ENCODE data around the gene PLXNB1. TPM values are rescaled to one million over a fixed set of nuclear protein-coding genes. Genes with fewer than 3 reads are reported as not detected.
"Not testable (repeated sequence)": the region's sequence is repeated elsewhere in the genome, so short reads cannot be mapped to it uniquely, and the experiment has no call there.

The PLXNB1 gene
- total RNA-seq, 3 donors from 2014 or later: 98.1 to 136 (median 127) TPM

- peak; percentile 32 for TF ChIP-seq CTCF (IDR thresholded peaks at IDR 0.05)
Measured at GRCh38 chr3:48465531-48466378, 35.9 kb upstream of the PLXNB1 start.

GRCh38 chr3:48465237-48465530 is 35.3 kb upstream of the PLXNB1 start:
- intact Hi-C loops (cut with DNase I, micrococcal nuclease): loop anchor here in 1 of 2 donors (5.0 kb wide), 1 partner anchor 82 kb away; no protein-coding TSS in a partner anchor
- ATAC-seq (peak; percentile 22), DNase-seq (no peak)
- peaks cover 40% of the 10 kb centered on the region for H3K4me1 ChIP-seq (ENCODE audit: low read depth)
- H3K4me3 ChIP-seq: no peak overlapping the region
- no peaks in the 10 kb centered on the region for H3K9me3 ChIP-seq
- TF ChIP-seq CTCF (IDR thresholded peaks at IDR 0.05): no peak
- peaks cover 4% of the 10 kb centered on the region for H3K36me3 ChIP-seq (ENCODE audit: low read depth)

More at GRCh38 chr3:48465531-48466378, 35.9 kb upstream of the PLXNB1 start:
- intact Hi-C loops (cut with DNase I, micrococcal nuclease): loop anchor here in 1 of 2 donors (5.0 kb wide), 1 partner anchor 82 kb away; no protein-coding TSS in a partner anchor
- Histone ChIP-seq H3K9me3 (no peaks in the 10 kb centered on the region), H3K4me3 (peak overlapping the region; percentile 15), H3K36me3 (ENCODE audit: low read depth) (peaks cover 4% of the 10 kb centered on the region), H3K4me1 (ENCODE audit: low read depth) (peaks cover 40% of the 10 kb centered on the region)
- peak; percentile 91 for ATAC-seq
- peak; percentile 93 to 96 (median 95) for DNase-seq

GRCh38 chr3:48464713-48465221 is 34.9 kb upstream of the PLXNB1 start:
- TF ChIP-seq CTCF (IDR thresholded peaks at IDR 0.05): no peak
- Histone ChIP-seq H3K9me3 (no peaks in the 10 kb centered on the region), H3K36me3 (ENCODE audit: low read depth) (peaks cover 4% of the 10 kb centered on the region), H3K4me3 (no peak overlapping the region), H3K4me1 (ENCODE audit: low read depth) (peaks cover 40% of the 10 kb centered on the region)
- DNase-seq (peak in 2 of 3 donors; percentile 53 to 64), ATAC-seq (no peak)
- intact Hi-C loops (cut with DNase I, micrococcal nuclease): loop anchor here (5.0 kb wide), 1 partner anchor 83 kb away; no protein-coding TSS in a partner anchor

GRCh38 chr3:48463703-48464102 is 33.8 kb upstream of the PLXNB1 start:
- intact Hi-C loops (cut with DNase I, micrococcal nuclease): loop anchor here in 1 of 2 donors (5.0 kb wide), 1 partner anchor 84 kb away; no protein-coding TSS in a partner anchor
- ATAC-seq: no peak
- TF ChIP-seq CTCF (IDR thresholded peaks at IDR 0.05): no peak
- H3K9me3 ChIP-seq: no peaks in the 10 kb centered on the region
- H3K36me3 ChIP-seq (ENCODE audit: low read depth): peaks cover 4% of the 10 kb centered on the region
- DNase-seq: no peak
- peaks cover 33% of the 10 kb centered on the region for H3K4me1 ChIP-seq (ENCODE audit: low read depth)
- H3K4me3 ChIP-seq: no peak overlapping the region

- peaks cover 14% of the 10 kb centered on the region for H3K4me1 ChIP-seq (ENCODE audit: low read depth)
- not testable (repeated sequence) for H3K4me3 ChIP-seq; DNase-seq; H3K36me3 ChIP-seq (ENCODE audit: low read depth); ATAC-seq; H3K9me3 ChIP-seq
- intact Hi-C loops (cut with DNase I, micrococcal nuclease): loop anchor here in 1 of 2 donors (5.0 kb wide), 1 partner anchor 86 kb away; no protein-coding TSS in a partner anchor
Measured at GRCh38 chr3:48461767-48462166, 31.9 kb upstream of the PLXNB1 start.

- ATAC-seq: no peak
- Histone ChIP-seq H3K4me1 (ENCODE audit: low read depth) (peaks cover 8% of the 10 kb centered on the region), H3K9me3 (no peaks in the 10 kb centered on the region), H3K4me3 (no peak overlapping the region), H3K36me3 (ENCODE audit: low read depth) (peaks cover 5% of the 10 kb centered on the region)
- no peak for TF ChIP-seq CTCF (IDR thresholded peaks at IDR 0.05)
- intact Hi-C loops (cut with DNase I, micrococcal nuclease): loop anchor here in 1 of 2 donors (5.0 kb wide), 1 partner anchor 87 kb away; no protein-coding TSS in a partner anchor
- DNase-seq: no peak
Measured at GRCh38 chr3:48460517-48460902, 30.6 kb upstream of the PLXNB1 start.

All from mucosa of descending colon (tissue), 3 donors.